ENCODE results near the gene ING3. TPM values are rescaled to one million over a fixed set of nuclear protein-coding genes. Genes with fewer than 3 reads are reported as not detected.

ING3 gene
- total and polyA plus RNA-seq, 2 of the 8 experiments (the other 6 are each of a cell fraction or from before 2014, with no cell fraction given) = 6.0 to 17.7 TPM

GRCh38 chr7:120990468-120991118 is 40.0 kb downstream of the ING3 start:
- Histone ChIP-seq H2BK5ac (ENCODE audit: low read depth, low read length) (no peak overlapping the region), H3K79me1 (ENCODE audit: low read depth, low read length) (no peaks in the 10 kb centered on the region), H3K4me3 (ENCODE audit: extremely low read depth in 1 of 4, insufficient read depth in 2 of 4, low read depth in 3 of 4, low read length in 4 of 4) (no peak overlapping the region), H3K18ac (ENCODE audit: extremely low read depth, low read length) (no peak overlapping the region), H3K9ac (replicated peaks in 1 of 4; ENCODE audit: extremely low read depth in 1 of 4, low read depth in 3 of 4, low read length in 3 of 4) (no peak overlapping the region), H3K23me2 (ENCODE audit: low read depth, low read length) (0 out of 2 replicates have a peak, but pooled peaks cover 2% of the 10 kb centered on the region), H2BK120ac (replicated peaks; ENCODE audit: low read depth, low read length) (no peak overlapping the region), H4K5ac (ENCODE audit: insufficient read length, low read depth, low read length) (no peak overlapping the region), H3K23ac (ENCODE audit: insufficient read length) (no peak overlapping the region), H2BK12ac (ENCODE audit: low read depth, low read length) (no peak overlapping the region), H2BK20ac (ENCODE audit: low read length) (no peak overlapping the region), H3K9me3 (ENCODE audit: insufficient read depth in 2 of 2, low read depth in 1 of 2, low read length in 1 of 2) (no peaks in the 10 kb centered on the region), H3K27ac (ENCODE audit: low read depth, low read length) (no peak overlapping the region), H4K91ac (replicated peaks; ENCODE audit: insufficient read length, low read length) (no peak overlapping the region), H3K4me2 (ENCODE audit: insufficient read depth in 1 of 2, low read depth in 2 of 2, low read length in 2 of 2) (no peak overlapping the region), H4K8ac (ENCODE audit: extremely low read depth, insufficient read depth, low read length) (no peak overlapping the region), H3K36me3 (ENCODE audit: control insufficient read depth in 2 of 4, insufficient read depth in 4 of 4, low read length in 3 of 4) (no peaks in the 10 kb centered on the region), H3K79me2 (ENCODE audit: control insufficient read depth in 1 of 2, insufficient read depth in 2 of 2, low read length in 2 of 2) (no peaks in the 10 kb centered on the region), H3K4me1 (replicated peaks in 1 of 4; ENCODE audit: control insufficient read depth in 3 of 4, insufficient read depth in 4 of 4, low read length in 3 of 4) (peaks cover 0 to 4% (median 3%) of the 10 kb centered on the region in 4 experiments; a peak in 4 of 7 replicates), H3K4ac (replicated peaks; ENCODE audit: insufficient read length, low read depth, low read length) (no peak overlapping the region), H2BK15ac (ENCODE audit: low read length) (no peak overlapping the region), H3K56ac (replicated peaks; ENCODE audit: insufficient read length, low read depth, low read length) (no peak overlapping the region), H2AFZ (ENCODE audit: low read length) (no peak overlapping the region), H4K20me1 (replicated peaks in 1 of 2; ENCODE audit: control insufficient read depth in 1 of 2, insufficient read depth in 2 of 2, low read length in 2 of 2) (no peaks in the 10 kb centered on the region), H3K14ac (ENCODE audit: insufficient read length) (no peak overlapping the region), H3K27me3 (replicated peaks in 1 of 4; ENCODE audit: control insufficient read depth in 3 of 4, extremely low read depth in 1 of 4, insufficient read depth in 3 of 4, low read length in 3 of 4) (peaks cover under 1 to 20% (median 12%) of the 10 kb centered on the region in 4 experiments; a peak in 6 of 7 replicates), H2AK5ac (ENCODE audit: low read depth, low read length) (no peak overlapping the region)
- FAIRE-seq = no peak
- CTCF ChIA-PET (ENCODE audit: partially characterized antibody) = interaction anchor here (0.6 to 8.4 kb wide), 5 partner anchors 12 to 119 kb away, joined by 3 to 139 read pairs (median 33); no protein-coding TSS in a partner anchor
- no peak for DNase-seq (ENCODE audit: low read depth in 1 of 2, low spot score in 2 of 2)
- POLR2A ChIA-PET (ENCODE audit: partially characterized antibody) = interaction anchor here (0.9 kb wide), 1 partner anchor 117 kb away, joined by 5 read pairs; no protein-coding TSS in a partner anchor
- 89% methylated on average over 6 of the region's 6 CpGs; no CpG with 5 or more reads in 1 of the 2 experiments for WGBS, 2 experiments (ENCODE audit: extremely low coverage in 1 of 2, insufficient coverage in 1 of 2, insufficient read length in 1 of 2, insufficient replicate concordance in 2 of 2, low coverage in 1 of 2, low lambda C conversion rate in 2 of 2, missing lambda C conversion rate in 1 of 2)
- TF ChIP-seq TAF1 (IDR thresholded peaks at IDR 0.05; ENCODE audit: low read depth, low read length) = no peak
- TF ChIP-seq TCF12 (IDR thresholded peaks at IDR 0.05; ENCODE audit: low read depth, low read length) = no peak
- no peak for TF ChIP-seq SP2 (IDR thresholded peaks at IDR 0.05; ENCODE audit: low read length)
- no peak for TF ChIP-seq SAP30 (IDR thresholded peaks at IDR 0.05; ENCODE audit: insufficient read depth, insufficient replicate concordance, low read length)
- TF ChIP-seq MAFK (IDR thresholded peaks at IDR 0.05; ENCODE audit: low read depth, low read length) = no peak
